Measurements from ENCODE around the gene NHSL2. TPM values are rescaled to one million over a fixed set of nuclear protein-coding genes. Genes with fewer than 3 reads are reported as not detected.

NHSL2 gene
- total and polyA plus RNA-seq, 2 experiments from 2014 or later: 4.7 to 9.5 TPM

DNA sequence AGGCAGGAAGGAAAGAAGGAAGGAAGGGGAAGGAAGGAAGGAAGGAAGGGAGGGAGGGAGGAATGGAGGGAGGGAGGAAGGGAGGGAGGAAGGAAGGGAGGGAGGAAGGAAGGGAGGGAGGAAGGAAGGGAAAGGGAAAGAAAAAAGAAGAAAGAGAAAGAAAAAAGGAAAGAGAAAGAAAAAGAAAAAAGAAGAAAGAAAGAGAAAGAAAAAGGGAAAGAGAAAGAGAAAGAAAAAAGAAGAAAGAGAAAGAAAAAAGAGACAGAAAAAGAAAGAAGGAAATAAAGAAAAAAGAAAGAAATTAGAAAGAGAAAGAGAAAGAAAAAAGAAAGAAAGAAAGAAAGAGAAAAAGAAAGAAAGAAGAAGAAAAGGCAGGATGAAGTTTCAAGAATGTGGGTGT lies 15.0 kb upstream of the NHSL2 start:
- H2AFZ ChIP-seq: no peak overlapping the region
- H3K9me2 ChIP-seq (ENCODE audit: insufficient read depth): no peaks in the 10 kb centered on the region
- H3K79me2 ChIP-seq (replicated peaks; ENCODE audit: insufficient read depth): no peaks in the 10 kb centered on the region
- no peaks in the 10 kb centered on the region for H3K27me3 ChIP-seq (ENCODE audit: insufficient read depth)
- no peaks in the 10 kb centered on the region for H3K36me3 ChIP-seq (ENCODE audit: insufficient read depth)
- no peaks in the 10 kb centered on the region for H3K9me3 Mint-ChIP-seq
- no peak overlapping the region for H3K4me2 ChIP-seq
- no peak overlapping the region for H3K27ac ChIP-seq (ENCODE audit: low read depth)
- H3K27ac Mint-ChIP-seq: no peak overlapping the region
- H4K20me1 ChIP-seq (replicated peaks; ENCODE audit: insufficient read depth): no peaks in the 10 kb centered on the region
- no peaks in the 10 kb centered on the region for H3F3A ChIP-seq (replicated peaks; ENCODE audit: low read depth)
- no peaks in the 10 kb centered on the region for H3K4me1 Mint-ChIP-seq
- no peaks in the 10 kb centered on the region for H3K4me1 ChIP-seq (ENCODE audit: insufficient read depth)
- DNase-seq (ENCODE audit: low spot score) (no peak), ATAC-seq (no peak)
- no peak for TF ChIP-seq CREB1 (CRISPR knock-in tag; IDR thresholded peaks at IDR 0.05; ENCODE audit: low read depth)
- TF ChIP-seq EZH2phosphoT487 (IDR thresholded peaks at IDR 0.05; ENCODE audit: unreplicated experiment): no peak
- TF ChIP-seq, protein P1, sequence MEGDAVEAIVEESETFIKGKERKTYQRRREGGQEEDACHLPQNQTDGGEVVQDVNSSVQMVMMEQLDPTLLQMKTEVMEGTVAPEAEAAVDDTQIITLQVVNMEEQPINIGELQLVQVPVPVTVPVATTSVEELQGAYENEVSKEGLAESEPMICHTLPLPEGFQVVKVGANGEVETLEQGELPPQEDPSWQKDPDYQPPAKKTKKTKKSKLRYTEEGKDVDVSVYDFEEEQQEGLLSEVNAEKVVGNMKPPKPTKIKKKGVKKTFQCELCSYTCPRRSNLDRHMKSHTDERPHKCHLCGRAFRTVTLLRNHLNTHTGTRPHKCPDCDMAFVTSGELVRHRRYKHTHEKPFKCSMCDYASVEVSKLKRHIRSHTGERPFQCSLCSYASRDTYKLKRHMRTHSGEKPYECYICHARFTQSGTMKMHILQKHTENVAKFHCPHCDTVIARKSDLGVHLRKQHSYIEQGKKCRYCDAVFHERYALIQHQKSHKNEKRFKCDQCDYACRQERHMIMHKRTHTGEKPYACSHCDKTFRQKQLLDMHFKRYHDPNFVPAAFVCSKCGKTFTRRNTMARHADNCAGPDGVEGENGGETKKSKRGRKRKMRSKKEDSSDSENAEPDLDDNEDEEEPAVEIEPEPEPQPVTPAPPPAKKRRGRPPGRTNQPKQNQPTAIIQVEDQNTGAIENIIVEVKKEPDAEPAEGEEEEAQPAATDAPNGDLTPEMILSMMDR (conservative IDR thresholded peaks at IDR 0.05; ENCODE audit: low read depth in 2 of 2): no peak
- TF ChIP-seq POLR2AphosphoS5 (IDR thresholded peaks at IDR 0.05; ENCODE audit: low read depth): no peak
- no peak for TF ChIP-seq NANOG (IDR thresholded peaks at IDR 0.05; ENCODE audit: borderline replicate concordance)
- no peak for TF ChIP-seq STAT1 (IDR thresholded peaks at IDR 0.05; ENCODE audit: unreplicated experiment)
- TF ChIP-seq, protein P2, sequence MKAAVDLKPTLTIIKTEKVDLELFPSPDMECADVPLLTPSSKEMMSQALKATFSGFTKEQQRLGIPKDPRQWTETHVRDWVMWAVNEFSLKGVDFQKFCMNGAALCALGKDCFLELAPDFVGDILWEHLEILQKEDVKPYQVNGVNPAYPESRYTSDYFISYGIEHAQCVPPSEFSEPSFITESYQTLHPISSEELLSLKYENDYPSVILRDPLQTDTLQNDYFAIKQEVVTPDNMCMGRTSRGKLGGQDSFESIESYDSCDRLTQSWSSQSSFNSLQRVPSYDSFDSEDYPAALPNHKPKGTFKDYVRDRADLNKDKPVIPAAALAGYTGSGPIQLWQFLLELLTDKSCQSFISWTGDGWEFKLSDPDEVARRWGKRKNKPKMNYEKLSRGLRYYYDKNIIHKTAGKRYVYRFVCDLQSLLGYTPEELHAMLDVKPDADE (IDR thresholded peaks at IDR 0.05): no peak
- TF ChIP-seq, protein P3, sequence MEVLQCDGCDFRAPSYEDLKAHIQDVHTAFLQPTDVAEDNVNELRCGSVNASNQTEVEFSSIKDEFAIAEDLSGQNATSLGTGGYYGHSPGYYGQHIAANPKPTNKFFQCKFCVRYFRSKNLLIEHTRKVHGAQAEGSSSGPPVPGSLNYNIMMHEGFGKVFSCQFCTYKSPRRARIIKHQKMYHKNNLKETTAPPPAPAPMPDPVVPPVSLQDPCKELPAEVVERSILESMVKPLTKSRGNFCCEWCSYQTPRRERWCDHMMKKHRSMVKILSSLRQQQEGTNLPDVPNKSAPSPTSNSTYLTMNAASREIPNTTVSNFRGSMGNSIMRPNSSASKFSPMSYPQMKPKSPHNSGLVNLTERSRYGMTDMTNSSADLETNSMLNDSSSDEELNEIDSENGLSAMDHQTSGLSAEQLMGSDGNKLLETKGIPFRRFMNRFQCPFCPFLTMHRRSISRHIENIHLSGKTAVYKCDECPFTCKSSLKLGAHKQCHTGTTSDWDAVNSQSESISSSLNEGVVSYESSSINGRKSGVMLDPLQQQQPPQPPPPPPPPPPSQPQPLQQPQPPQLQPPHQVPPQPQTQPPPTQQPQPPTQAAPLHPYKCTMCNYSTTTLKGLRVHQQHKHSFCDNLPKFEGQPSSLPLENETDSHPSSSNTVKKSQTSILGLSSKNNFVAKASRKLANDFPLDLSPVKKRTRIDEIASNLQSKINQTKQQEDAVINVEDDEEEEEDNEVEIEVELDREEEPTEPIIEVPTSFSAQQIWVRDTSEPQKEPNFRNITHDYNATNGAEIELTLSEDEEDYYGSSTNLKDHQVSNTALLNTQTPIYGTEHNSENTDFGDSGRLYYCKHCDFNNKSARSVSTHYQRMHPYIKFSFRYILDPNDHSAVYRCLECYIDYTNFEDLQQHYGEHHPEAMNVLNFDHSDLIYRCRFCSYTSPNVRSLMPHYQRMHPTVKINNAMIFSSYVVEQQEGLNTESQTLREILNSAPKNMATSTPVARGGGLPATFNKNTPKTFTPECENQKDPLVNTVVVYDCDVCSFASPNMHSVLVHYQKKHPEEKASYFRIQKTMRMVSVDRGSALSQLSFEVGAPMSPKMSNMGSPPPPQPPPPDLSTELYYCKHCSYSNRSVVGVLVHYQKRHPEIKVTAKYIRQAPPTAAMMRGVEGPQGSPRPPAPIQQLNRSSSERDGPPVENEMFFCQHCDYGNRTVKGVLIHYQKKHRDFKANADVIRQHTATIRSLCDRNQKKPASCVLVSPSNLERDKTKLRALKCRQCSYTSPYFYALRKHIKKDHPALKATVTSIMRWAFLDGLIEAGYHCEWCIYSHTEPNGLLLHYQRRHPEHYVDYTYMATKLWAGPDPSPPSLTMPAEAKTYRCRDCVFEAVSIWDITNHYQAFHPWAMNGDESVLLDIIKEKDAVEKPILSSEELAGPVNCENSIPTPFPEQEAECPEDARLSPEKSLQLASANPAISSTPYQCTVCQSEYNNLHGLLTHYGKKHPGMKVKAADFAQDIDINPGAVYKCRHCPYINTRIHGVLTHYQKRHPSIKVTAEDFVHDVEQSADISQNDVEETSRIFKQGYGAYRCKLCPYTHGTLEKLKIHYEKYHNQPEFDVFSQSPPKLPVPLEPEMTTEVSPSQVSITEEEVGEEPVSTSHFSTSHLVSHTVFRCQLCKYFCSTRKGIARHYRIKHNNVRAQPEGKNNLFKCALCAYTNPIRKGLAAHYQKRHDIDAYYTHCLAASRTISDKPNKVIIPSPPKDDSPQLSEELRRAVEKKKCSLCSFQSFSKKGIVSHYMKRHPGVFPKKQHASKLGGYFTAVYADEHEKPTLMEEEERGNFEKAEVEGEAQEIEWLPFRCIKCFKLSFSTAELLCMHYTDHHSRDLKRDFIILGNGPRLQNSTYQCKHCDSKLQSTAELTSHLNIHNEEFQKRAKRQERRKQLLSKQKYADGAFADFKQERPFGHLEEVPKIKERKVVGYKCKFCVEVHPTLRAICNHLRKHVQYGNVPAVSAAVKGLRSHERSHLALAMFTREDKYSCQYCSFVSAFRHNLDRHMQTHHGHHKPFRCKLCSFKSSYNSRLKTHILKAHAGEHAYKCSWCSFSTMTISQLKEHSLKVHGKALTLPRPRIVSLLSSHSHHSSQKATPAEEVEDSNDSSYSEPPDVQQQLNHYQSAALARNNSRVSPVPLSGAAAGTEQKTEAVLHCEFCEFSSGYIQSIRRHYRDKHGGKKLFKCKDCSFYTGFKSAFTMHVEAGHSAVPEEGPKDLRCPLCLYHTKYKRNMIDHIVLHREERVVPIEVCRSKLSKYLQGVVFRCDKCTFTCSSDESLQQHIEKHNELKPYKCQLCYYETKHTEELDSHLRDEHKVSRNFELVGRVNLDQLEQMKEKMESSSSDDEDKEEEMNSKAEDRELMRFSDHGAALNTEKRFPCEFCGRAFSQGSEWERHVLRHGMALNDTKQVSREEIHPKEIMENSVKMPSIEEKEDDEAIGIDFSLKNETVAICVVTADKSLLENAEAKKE (CRISPR knock-in tag; IDR thresholded peaks at IDR 0.05): no peak
- no peak for TF ChIP-seq EZH2 (IDR thresholded peaks at IDR 0.05; ENCODE audit: low read depth, unreplicated experiment)
- no peak for TF ChIP-seq ZNF114 (CRISPR knock-in tag; IDR thresholded peaks at IDR 0.05)
- TF ChIP-seq ZNF331 (CRISPR knock-in tag; IDR thresholded peaks at IDR 0.05; ENCODE audit: low read depth): no peak
- TF ChIP-seq, protein P4, sequence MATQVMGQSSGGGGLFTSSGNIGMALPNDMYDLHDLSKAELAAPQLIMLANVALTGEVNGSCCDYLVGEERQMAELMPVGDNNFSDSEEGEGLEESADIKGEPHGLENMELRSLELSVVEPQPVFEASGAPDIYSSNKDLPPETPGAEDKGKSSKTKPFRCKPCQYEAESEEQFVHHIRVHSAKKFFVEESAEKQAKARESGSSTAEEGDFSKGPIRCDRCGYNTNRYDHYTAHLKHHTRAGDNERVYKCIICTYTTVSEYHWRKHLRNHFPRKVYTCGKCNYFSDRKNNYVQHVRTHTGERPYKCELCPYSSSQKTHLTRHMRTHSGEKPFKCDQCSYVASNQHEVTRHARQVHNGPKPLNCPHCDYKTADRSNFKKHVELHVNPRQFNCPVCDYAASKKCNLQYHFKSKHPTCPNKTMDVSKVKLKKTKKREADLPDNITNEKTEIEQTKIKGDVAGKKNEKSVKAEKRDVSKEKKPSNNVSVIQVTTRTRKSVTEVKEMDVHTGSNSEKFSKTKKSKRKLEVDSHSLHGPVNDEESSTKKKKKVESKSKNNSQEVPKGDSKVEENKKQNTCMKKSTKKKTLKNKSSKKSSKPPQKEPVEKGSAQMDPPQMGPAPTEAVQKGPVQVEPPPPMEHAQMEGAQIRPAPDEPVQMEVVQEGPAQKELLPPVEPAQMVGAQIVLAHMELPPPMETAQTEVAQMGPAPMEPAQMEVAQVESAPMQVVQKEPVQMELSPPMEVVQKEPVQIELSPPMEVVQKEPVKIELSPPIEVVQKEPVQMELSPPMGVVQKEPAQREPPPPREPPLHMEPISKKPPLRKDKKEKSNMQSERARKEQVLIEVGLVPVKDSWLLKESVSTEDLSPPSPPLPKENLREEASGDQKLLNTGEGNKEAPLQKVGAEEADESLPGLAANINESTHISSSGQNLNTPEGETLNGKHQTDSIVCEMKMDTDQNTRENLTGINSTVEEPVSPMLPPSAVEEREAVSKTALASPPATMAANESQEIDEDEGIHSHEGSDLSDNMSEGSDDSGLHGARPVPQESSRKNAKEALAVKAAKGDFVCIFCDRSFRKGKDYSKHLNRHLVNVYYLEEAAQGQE (IDR thresholded peaks at IDR 0.05; ENCODE audit: unreplicated experiment): no peak
- TF ChIP-seq JUNB (IDR thresholded peaks at IDR 0.05; ENCODE audit: unreplicated experiment): no peak
- no peaks in the 10 kb centered on the region for H3K36me3 Mint-ChIP-seq (ENCODE audit: low read depth)
- no peaks in the 10 kb centered on the region for H3K27me3 Mint-ChIP-seq (ENCODE audit: insufficient read depth, low read depth, poor library complexity)
- no peak overlapping the region for H3K4me3 ChIP-seq
- no peak overlapping the region for H3K4me3 Mint-ChIP-seq

All from GM23338 (cell line).